Activated naive CD4-positive, alpha-beta T cell treated with anti-CD3 and anti-CD28 coated beads for 36 hours (primary cell): ENCODE data around the gene SIGLEC9. TPM values are rescaled to one million over a fixed set of nuclear protein-coding genes. Genes with fewer than 3 reads are reported as not detected.

Experiments
- CTCF ChIA-PET: fragments of 350-600 bp; sonication (Branson Sonifier 250); formaldehyde crosslinking; loops from one replicate; lab custom pipeline; 2021; ENCODE audit warnings: antibody characterized with exemption; lab: Charles Lee
- DNase-seq: peaks from one replicate; pipeline ENCODE4 v3.0.0-alpha.2; 2020
- H3K27ac Mint-ChIP-seq: one replicate; pipeline ENCODE4 v1.8.0; 2021; ENCODE audit warnings: mild to moderate bottlenecking, mixed read lengths
- H3K27me3 Mint-ChIP-seq: one replicate; pipeline ENCODE4 v1.8.0; 2021; ENCODE audit warnings: low read depth, mixed read lengths
- H3K36me3 Mint-ChIP-seq: one replicate; pipeline ENCODE4 v1.8.0; 2021; ENCODE audit warnings: low read depth, mixed read lengths
- H3K4me1 Mint-ChIP-seq: one replicate; pipeline ENCODE4 v1.8.0; 2021; ENCODE audit warnings: low read depth, mixed read lengths
- H3K4me3 Mint-ChIP-seq: one replicate; pipeline ENCODE4 v1.8.0; 2021; ENCODE audit warnings: mild to moderate bottlenecking, moderate library complexity, mixed read lengths
- H3K9me3 Mint-ChIP-seq: one replicate; pipeline ENCODE4 v1.8.0; 2021; ENCODE audit warnings: mixed read lengths
- intact Hi-C: fragments of 100-400 bp; cut with micrococcal nuclease; formaldehyde crosslinking; loops from one replicate; pipeline ENCODE4 v1.15.1; 2023
- total RNA-seq, 2 experiments: library from RNA; stranded (reverse); gene quantifications; one replicate each; pipeline ENCODE4 v1.2.3, GENCODE V29; 2021

The SIGLEC9 gene
- total RNA-seq, 2 experiments from 2014 or later = 1.7 to 1.9 TPM

- DNase-seq = no peak
- H3K9me3 Mint-ChIP-seq = no peaks in the 10 kb centered on the region
- no peaks in the 10 kb centered on the region for H3K36me3 Mint-ChIP-seq
- peaks cover 4% of the 10 kb centered on the region for H3K27me3 Mint-ChIP-seq
- intact Hi-C loops = no loop called here
- CTCF ChIA-PET = no interaction called here
- H3K4me1 Mint-ChIP-seq = no peaks in the 10 kb centered on the region
- no peak overlapping the region for H3K27ac Mint-ChIP-seq
- H3K4me3 Mint-ChIP-seq = no peak overlapping the region
These were observed 54.5 kb downstream of the SIGLEC9 start for GRCh38 chr19:51179256-51179655.

Other genes starting within 250 kb of the SIGLEC9 start
- not detected for gene KLK4, start 213.5 kb upstream of the SIGLEC9 start, total RNA-seq
- gene KLK5, start 171.9 kb upstream of the SIGLEC9 start, total RNA-seq = not detected
- not detected for gene KLK6, start 155.3 kb upstream of the SIGLEC9 start, total RNA-seq
- not detected for gene KLK7, start 141.0 kb upstream of the SIGLEC9 start, total RNA-seq
- not detected for gene KLK8, start 123.3 kb upstream of the SIGLEC9 start, total RNA-seq
- not detected for gene KLK10, start 105.2 kb upstream of the SIGLEC9 start, total RNA-seq
- not detected for gene KLK11, start 98.3 kb upstream of the SIGLEC9 start, total RNA-seq
- gene KLK12, start 89.9 kb upstream of the SIGLEC9 start, total RNA-seq = not detected
- not detected for gene KLK13, start 59.8 kb upstream of the SIGLEC9 start, total RNA-seq
- under 1 TPM; 0.69 to 0.79 TPM for gene KLK14, start 42.0 kb upstream of the SIGLEC9 start, total RNA-seq
- 1 to 10 TPM; 9.2 to 9.9 TPM for gene CTU1, start 16.5 kb upstream of the SIGLEC9 start, total RNA-seq
- gene SIGLEC7, start 17.4 kb downstream of the SIGLEC9 start, total RNA-seq = not detected
- gene CD33, start 100.2 kb downstream of the SIGLEC9 start, total RNA-seq = 1 to 10 TPM in 1 of 2 experiments, under 1 TPM in 1; 0.69 to 1.1 TPM
- gene SIGLECL1, start 126.2 kb downstream of the SIGLEC9 start, total RNA-seq = not detected
- not detected for gene IGLON5, start 186.7 kb downstream of the SIGLEC9 start, total RNA-seq
- 1 to 10 TPM; 1.4 to 1.5 TPM for gene VSIG10L, start 217.2 kb downstream of the SIGLEC9 start, total RNA-seq
- gene ETFB, start 241.5 kb downstream of the SIGLEC9 start, total RNA-seq = 100 to 1,000 TPM; 118 to 128 TPM
- under 1 TPM; 0.72 TPM for gene CLDND2, start 244.1 kb downstream of the SIGLEC9 start, total RNA-seq
- gene NKG7, start 247.7 kb downstream of the SIGLEC9 start, total RNA-seq = 10 to 100 TPM; 16.3 to 17.5 TPM